Measurements from ENCODE around the gene CLECL1. TPM values are rescaled to one million over a fixed set of nuclear protein-coding genes. Genes with fewer than 3 reads are reported as not detected.
"Not testable (repeated sequence)": the region's sequence is repeated elsewhere in the genome, so short reads cannot be mapped to it uniquely, and the experiment has no call there.

Gene CLECL1
- total RNA-seq, 2 donors from 2014 or later = 1.9 TPM; not detected in 1

GRCh38 chr12:9721394-9722092 lies 11.4 kb downstream of the CLECL1 start:
- H3K27ac ChIP-seq = no peak overlapping the region
- no peak overlapping the region for H3K4me3 ChIP-seq
- ATAC-seq (ENCODE audit: insufficient number of reproducible peaks, low FRiP score, low read depth) = no peak
- no peaks in the 10 kb centered on the region for H3K9me3 ChIP-seq
- TF ChIP-seq CTCF (IDR thresholded peaks at IDR 0.05) = no peak
- DNase-seq (ENCODE audit: low spot score) = no peak
- no peaks in the 10 kb centered on the region for H3K27me3 ChIP-seq (replicated peaks; ENCODE audit: insufficient read depth)
- H3K36me3 ChIP-seq = no peaks in the 10 kb centered on the region
- no peaks in the 10 kb centered on the region for H3K4me1 ChIP-seq (ENCODE audit: control insufficient read depth in 1 of 2, low read depth in 2 of 2)

- no peaks in the 10 kb centered on the region for H3K4me1 ChIP-seq (ENCODE audit: control insufficient read depth in 1 of 2, low read depth in 2 of 2)
- DNase-seq (ENCODE audit: low spot score) = no peak
- TF ChIP-seq CTCF (IDR thresholded peaks at IDR 0.05) = no peak
- no peaks in the 10 kb centered on the region for H3K9me3 ChIP-seq
- ATAC-seq (ENCODE audit: insufficient number of reproducible peaks, low FRiP score, low read depth) = no peak
- H3K27ac ChIP-seq = no peak overlapping the region
- no peaks in the 10 kb centered on the region for H3K27me3 ChIP-seq (replicated peaks; ENCODE audit: insufficient read depth)
- H3K36me3 ChIP-seq = no peaks in the 10 kb centered on the region
- no peak overlapping the region for H3K4me3 ChIP-seq
Observed at GRCh38 chr12:9719790-9720189, 13.1 kb downstream of the CLECL1 start.

- no peaks in the 10 kb centered on the region for H3K4me1 ChIP-seq (ENCODE audit: control insufficient read depth in 1 of 2, low read depth in 2 of 2)
- no peaks in the 10 kb centered on the region for H3K27me3 ChIP-seq (replicated peaks; ENCODE audit: insufficient read depth)
- H3K9me3 ChIP-seq = no peaks in the 10 kb centered on the region
- no peak overlapping the region for H3K27ac ChIP-seq
- no peak for ATAC-seq (ENCODE audit: insufficient number of reproducible peaks, low FRiP score, low read depth)
- TF ChIP-seq CTCF (IDR thresholded peaks at IDR 0.05) = no peak
- no peak overlapping the region for H3K4me3 ChIP-seq
- no peak for DNase-seq (ENCODE audit: low spot score)
- no peaks in the 10 kb centered on the region for H3K36me3 ChIP-seq
Observed at GRCh38 chr12:9718968-9719367, 13.9 kb downstream of the CLECL1 start.

- H3K4me1 ChIP-seq (ENCODE audit: control insufficient read depth in 1 of 2, low read depth in 2 of 2) = no peaks in the 10 kb centered on the region
- DNase-seq (ENCODE audit: low spot score) = no peak
- H3K9me3 ChIP-seq = no peaks in the 10 kb centered on the region
- H3K27me3 ChIP-seq (replicated peaks; ENCODE audit: insufficient read depth) = no peaks in the 10 kb centered on the region
- no peak for ATAC-seq (ENCODE audit: insufficient number of reproducible peaks, low FRiP score, low read depth)
- H3K27ac ChIP-seq = no peak overlapping the region
- no peak for TF ChIP-seq CTCF (IDR thresholded peaks at IDR 0.05)
- no peak overlapping the region for H3K4me3 ChIP-seq
- no peaks in the 10 kb centered on the region for H3K36me3 ChIP-seq
Observed at GRCh38 chr12:9717070-9717925, 15.6 kb downstream of the CLECL1 start.

GRCh38 chr12:9713032-9713558 lies 19.8 kb downstream of the CLECL1 start:
- not testable (repeated sequence) for H3K4me1 ChIP-seq (ENCODE audit: control insufficient read depth in 1 of 2, low read depth in 2 of 2); ATAC-seq (ENCODE audit: insufficient number of reproducible peaks, low FRiP score, low read depth); H3K4me3 ChIP-seq; H3K36me3 ChIP-seq; DNase-seq (ENCODE audit: low spot score); H3K9me3 ChIP-seq; H3K27me3 ChIP-seq (replicated peaks; ENCODE audit: insufficient read depth); H3K27ac ChIP-seq

All from thoracic aorta (tissue), 2 donors.